CD4-positive, CD25-positive, alpha-beta regulatory T cell (primary cell): ENCODE results near the gene BAD. TPM values are rescaled to one million over a fixed set of nuclear protein-coding genes. Genes with fewer than 3 reads are reported as not detected.

ENCODE experiments used
- ATAC-seq, 2 donors: fragments of 150-1000 bp; cut with Tn5 transposase; one replicate each; pipeline ENCODE4 v1.10.0; 2021; ENCODE audit warnings: low read depth in 2 of 2, moderate number of reproducible peaks in 2 of 2, moderate library complexity in 1 of 2
- DNase-seq, 3 donors: peaks; one replicate each; pipeline versions ENCODE4 v3.0.0 to v3.0.0-alpha.2; 2012 to 2022; ENCODE audit warnings: mixed read lengths in 1 of 3
- H3K27ac ChIP-seq: one replicate; pipeline ENCODE4 v1.7.0; 2013; ENCODE audit warnings: mild to moderate bottlenecking, low read length; ENCODE audit not compliant: insufficient read depth, poor library complexity, severe bottlenecking
- H3K27me3 ChIP-seq: one replicate; pipeline ENCODE4 v1.7.0; 2013; ENCODE audit warnings: low read length; ENCODE audit not compliant: control insufficient read depth, insufficient read depth
- H3K36me3 ChIP-seq: one replicate; pipeline ENCODE4 v1.7.0; 2013; ENCODE audit warnings: mild to moderate bottlenecking, low read length, moderate library complexity; ENCODE audit not compliant: control insufficient read depth, insufficient read depth
- H3K4me1 ChIP-seq: 2 replicates; pipeline ENCODE4 v1.7.0; 2013; ENCODE audit warnings: mild to moderate bottlenecking, low read length; ENCODE audit not compliant: insufficient read depth, control insufficient read depth, poor library complexity, severe bottlenecking
- H3K4me3 ChIP-seq: one replicate; pipeline ENCODE4 v1.7.0; 2013; ENCODE audit warnings: low read depth, mild to moderate bottlenecking, low read length, moderate library complexity
- H3K9me3 ChIP-seq, 2 experiments: 1 replicate in 1 of 2; 2 replicates in 1 of 2; pipeline ENCODE4 v1.7.0; 2013; ENCODE audit warnings: low read length in 2 of 2, mild to moderate bottlenecking in 1 of 2, moderate library complexity in 1 of 2; ENCODE audit not compliant: control insufficient read depth in 2 of 2
- H3K27ac Mint-ChIP-seq, 3 donors: one replicate each; pipeline ENCODE4 v1.8.0; 2020 to 2022; ENCODE audit warnings: mild to moderate bottlenecking in 3 of 3, mixed read lengths in 3 of 3, moderate library complexity in 2 of 3
- H3K27me3 Mint-ChIP-seq: one replicate; pipeline ENCODE4 v1.8.0; 2022; ENCODE audit warnings: mild to moderate bottlenecking, mixed read lengths
- H3K36me3 Mint-ChIP-seq: one replicate; pipeline ENCODE4 v1.8.0; 2020; ENCODE audit warnings: mixed read lengths
- H3K4me1 Mint-ChIP-seq, 4 donors: one replicate each; pipeline ENCODE4 v1.8.0; 2020 to 2022; ENCODE audit warnings: mixed read lengths in 4 of 4, mild to moderate bottlenecking in 1 of 4
- H3K4me3 Mint-ChIP-seq, 4 donors: one replicate each; pipeline ENCODE4 v1.8.0; 2020 to 2022; ENCODE audit warnings: mild to moderate bottlenecking in 4 of 4, mixed read lengths in 4 of 4, moderate library complexity in 3 of 4
- H3K9me3 Mint-ChIP-seq, 7 donors: one replicate each; pipeline ENCODE4 v1.8.0; 2020 to 2022; ENCODE audit warnings: mixed read lengths in 7 of 7, mild to moderate bottlenecking in 3 of 7, moderate library complexity in 2 of 7
- polyA plus RNA-seq, 4 donors: library from polyadenylated mRNA; unstranded; fragments of 300-500 nt; fragmentation: Illumina TruSeq; gene quantifications; one replicate each; pipeline ENCODE4 v1.2.3, GENCODE V29; 2021
- total RNA-seq: library from RNA; stranded (reverse); gene quantifications from one replicate; pipeline ENCODE4 v1.2.3, GENCODE V29; 2022

The BAD gene
- total and polyA plus RNA-seq, 5 donors from 2014 or later: 25.7 to 50.4 (median 43.8) TPM

DNA sequence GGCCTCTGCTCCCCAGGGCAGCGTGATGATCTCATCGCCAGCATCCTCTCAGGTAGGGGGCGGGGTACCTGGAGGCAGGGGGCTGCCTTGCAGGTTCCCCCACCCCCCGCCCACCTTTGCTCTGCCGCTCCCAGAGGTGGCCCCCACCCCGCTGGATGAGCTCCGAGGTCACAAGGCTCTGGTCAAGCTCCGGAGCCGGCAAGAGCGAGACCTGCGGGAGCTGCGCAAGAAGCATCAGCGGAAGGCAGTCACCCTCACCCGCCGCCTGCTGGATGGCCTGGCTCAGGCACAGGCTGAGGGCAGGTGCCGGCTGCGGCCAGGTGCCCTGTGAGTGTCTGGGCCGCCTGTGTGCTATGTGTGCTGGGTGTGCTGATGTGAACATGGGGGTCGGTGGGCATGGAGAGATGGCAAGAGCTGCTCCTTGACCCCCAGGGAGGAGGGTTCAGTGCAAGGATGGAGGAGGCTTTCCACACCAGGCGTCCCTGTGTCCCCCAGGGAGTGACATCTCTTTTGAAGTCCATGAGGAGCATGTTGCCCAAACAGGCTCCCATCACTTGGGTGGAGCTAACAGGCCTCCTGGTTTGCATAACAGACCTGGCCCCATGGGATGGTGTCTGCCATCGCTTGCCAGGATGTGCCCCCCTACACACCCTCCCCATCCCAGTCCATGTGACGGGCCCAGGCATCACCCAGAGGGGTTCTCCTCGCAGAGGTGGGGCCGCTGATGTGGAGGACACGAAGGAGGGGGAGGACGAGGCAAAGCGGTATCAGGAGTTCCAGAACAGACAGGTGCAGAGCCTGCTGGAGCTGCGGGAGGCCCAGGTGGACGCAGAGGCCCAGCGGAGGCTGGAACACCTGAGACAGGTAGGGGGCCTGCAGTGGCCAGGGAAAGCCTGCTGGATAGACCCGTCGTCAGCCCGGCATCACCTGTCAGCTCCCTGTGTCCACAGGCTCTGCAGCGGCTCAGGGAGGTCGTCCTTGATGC, 19.0 kb downstream of the BAD start:
- no peak overlapping the region for H3K4me3 ChIP-seq
- Mint-ChIP-seq H3K4me1 (peaks cover 0 to 27% (median 15%) of the 10 kb centered on the region in 4 donors), H3K4me3 (peak overlapping the region in 1 of 4 donors; percentile 77), H3K27me3 (peaks cover 7% of the 10 kb centered on the region), H3K27ac (no peak overlapping the region), H3K9me3 (peaks cover 0 to 3% (median 0%) of the 10 kb centered on the region in 7 donors), H3K36me3 (no peaks in the 10 kb centered on the region)
- ATAC-seq: no peak
- peaks cover 17% of the 10 kb centered on the region for H3K4me1 ChIP-seq
- no peak for DNase-seq
- H3K36me3 ChIP-seq: no peaks in the 10 kb centered on the region
- H3K9me3 ChIP-seq: no peaks in the 10 kb centered on the region
- no peaks in the 10 kb centered on the region for H3K27me3 ChIP-seq
- no peak overlapping the region for H3K27ac ChIP-seq

DNA sequence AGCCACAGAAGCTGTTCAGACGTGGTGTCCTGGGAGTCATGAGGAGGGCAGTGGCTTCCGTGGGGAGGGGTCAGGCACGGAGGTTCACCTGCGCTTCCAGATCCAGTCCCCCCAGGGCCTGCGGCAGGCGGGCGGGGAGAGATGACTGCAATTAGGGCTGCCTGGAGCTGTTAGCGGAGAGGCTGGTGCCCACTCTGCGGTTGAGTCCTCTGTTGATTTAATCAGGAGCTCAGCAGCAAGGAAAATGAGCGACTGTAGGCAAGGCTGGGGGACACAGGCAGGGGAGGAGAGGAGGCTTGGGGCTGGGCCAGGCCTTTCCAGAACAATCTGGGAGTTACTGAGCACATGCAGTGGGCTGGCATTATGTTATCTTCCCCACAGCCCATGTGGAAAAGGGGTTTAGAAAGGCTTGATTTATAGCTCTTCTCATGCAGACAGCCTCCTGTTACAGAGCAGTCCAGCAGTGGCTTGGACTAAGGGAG, 20.1 kb downstream of the BAD start:
- Histone ChIP-seq H3K27me3 (no peaks in the 10 kb centered on the region), H3K9me3 (no peaks in the 10 kb centered on the region), H3K4me3 (no peak overlapping the region), H3K4me1 (peaks cover 13% of the 10 kb centered on the region), H3K36me3 (no peaks in the 10 kb centered on the region), H3K27ac (no peak overlapping the region)
- H3K4me1 Mint-ChIP-seq: peaks cover 0 to 22% (median 16%) of the 10 kb centered on the region in 4 donors
- ATAC-seq (no peak), DNase-seq (no peak)
- no peaks in the 10 kb centered on the region for H3K36me3 Mint-ChIP-seq
- H3K4me3 Mint-ChIP-seq: peak overlapping the region in 1 of 4 donors; percentile 63
- peak overlapping the region in 2 of 3 donors; percentile 46 to 96 for H3K27ac Mint-ChIP-seq
- H3K9me3 Mint-ChIP-seq: no peaks in the 10 kb centered on the region
- no peaks in the 10 kb centered on the region for H3K27me3 Mint-ChIP-seq

DNA sequence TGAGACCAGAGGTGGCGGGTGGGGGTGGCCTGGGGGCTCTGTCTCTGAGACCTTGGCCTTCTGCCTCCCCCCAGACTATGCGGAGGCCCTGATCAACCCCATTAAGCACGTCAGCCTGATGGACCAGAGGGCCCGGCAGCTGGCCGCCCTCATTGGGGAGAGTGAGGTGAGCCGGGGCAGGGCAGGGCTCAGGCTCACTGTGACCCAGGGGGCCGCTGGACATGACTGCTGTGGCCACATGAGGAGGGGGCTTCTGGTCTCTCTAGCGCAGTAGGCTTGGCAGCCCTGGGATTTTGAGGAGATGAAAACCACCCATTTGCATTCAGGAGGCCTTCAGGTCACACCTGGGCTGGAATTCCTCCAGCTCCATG, 20.5 kb downstream of the BAD start:
- no peak overlapping the region for H3K27ac Mint-ChIP-seq
- peaks cover 0 to 20% (median 15%) of the 10 kb centered on the region in 4 donors for H3K4me1 Mint-ChIP-seq
- H3K4me3 ChIP-seq: no peak overlapping the region
- H3K9me3 Mint-ChIP-seq: no peaks in the 10 kb centered on the region
- no peak for DNase-seq
- no peaks in the 10 kb centered on the region for H3K36me3 Mint-ChIP-seq
- no peak for ATAC-seq
- no peaks in the 10 kb centered on the region for H3K27me3 ChIP-seq
- no peaks in the 10 kb centered on the region for H3K9me3 ChIP-seq
- H3K27me3 Mint-ChIP-seq: no peaks in the 10 kb centered on the region
- peaks cover 12% of the 10 kb centered on the region for H3K4me1 ChIP-seq
- H3K4me3 Mint-ChIP-seq: no peak overlapping the region
- no peaks in the 10 kb centered on the region for H3K36me3 ChIP-seq
- H3K27ac ChIP-seq: no peak overlapping the region

DNA sequence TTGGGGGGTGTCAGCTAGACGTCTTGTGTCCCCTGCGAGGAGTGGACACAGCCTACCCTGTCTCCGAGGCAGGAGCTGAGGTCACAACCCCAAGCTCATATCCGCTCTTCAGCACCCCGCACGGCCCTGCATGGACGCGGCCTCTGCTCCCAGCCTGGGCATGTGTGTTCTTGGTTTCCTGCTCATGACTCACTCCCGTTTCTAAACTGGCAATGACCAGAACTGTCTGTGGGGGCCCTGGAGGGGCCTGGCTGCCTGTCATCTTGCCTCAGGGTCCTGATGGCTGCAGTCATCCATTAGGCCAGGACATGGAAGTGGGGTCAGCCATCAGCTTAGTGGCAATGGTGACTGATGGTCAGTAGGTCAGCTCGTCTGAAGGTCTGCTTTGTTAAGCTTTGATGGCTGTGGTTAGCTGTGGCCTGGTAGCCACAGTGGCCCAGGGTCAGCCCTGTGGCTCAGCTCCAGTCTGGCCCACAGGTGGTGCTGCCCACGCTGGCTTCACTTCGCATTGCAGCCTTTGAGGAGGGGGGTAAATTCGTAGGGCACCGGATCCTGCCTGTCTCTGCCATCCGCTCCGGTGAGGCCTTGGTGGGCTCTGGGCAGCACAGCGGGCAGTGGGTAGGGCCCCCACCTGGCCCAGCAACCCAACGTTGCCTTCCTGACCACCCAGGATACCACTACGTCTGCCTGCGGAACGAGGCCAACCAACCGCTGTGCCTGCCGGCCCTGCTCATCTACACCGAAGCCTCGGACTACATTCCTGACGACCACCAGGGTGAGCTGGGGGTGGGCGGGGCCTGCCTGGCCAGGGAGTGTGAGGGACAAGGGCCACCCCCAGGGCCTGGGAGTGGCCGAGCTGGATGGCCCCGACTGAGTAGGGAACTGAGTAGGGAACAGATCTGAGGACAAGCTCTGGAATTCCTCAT, 21.2 kb downstream of the BAD start:
- H3K27me3 Mint-ChIP-seq: no peaks in the 10 kb centered on the region
- no peak overlapping the region for H3K27ac Mint-ChIP-seq
- no peak for ATAC-seq
- H3K36me3 ChIP-seq: peaks cover 4% of the 10 kb centered on the region
- no peaks in the 10 kb centered on the region for H3K36me3 Mint-ChIP-seq
- no peak overlapping the region for H3K4me3 ChIP-seq
- no peak for DNase-seq
- H3K4me1 Mint-ChIP-seq: peaks cover 0 to 15% (median 11%) of the 10 kb centered on the region in 4 donors
- H3K9me3 ChIP-seq: no peaks in the 10 kb centered on the region
- H3K4me1 ChIP-seq: peaks cover 5% of the 10 kb centered on the region
- H3K27ac ChIP-seq: no peak overlapping the region
- H3K4me3 Mint-ChIP-seq: no peak overlapping the region
- H3K27me3 ChIP-seq: no peaks in the 10 kb centered on the region
- H3K9me3 Mint-ChIP-seq: no peaks in the 10 kb centered on the region

DNA sequence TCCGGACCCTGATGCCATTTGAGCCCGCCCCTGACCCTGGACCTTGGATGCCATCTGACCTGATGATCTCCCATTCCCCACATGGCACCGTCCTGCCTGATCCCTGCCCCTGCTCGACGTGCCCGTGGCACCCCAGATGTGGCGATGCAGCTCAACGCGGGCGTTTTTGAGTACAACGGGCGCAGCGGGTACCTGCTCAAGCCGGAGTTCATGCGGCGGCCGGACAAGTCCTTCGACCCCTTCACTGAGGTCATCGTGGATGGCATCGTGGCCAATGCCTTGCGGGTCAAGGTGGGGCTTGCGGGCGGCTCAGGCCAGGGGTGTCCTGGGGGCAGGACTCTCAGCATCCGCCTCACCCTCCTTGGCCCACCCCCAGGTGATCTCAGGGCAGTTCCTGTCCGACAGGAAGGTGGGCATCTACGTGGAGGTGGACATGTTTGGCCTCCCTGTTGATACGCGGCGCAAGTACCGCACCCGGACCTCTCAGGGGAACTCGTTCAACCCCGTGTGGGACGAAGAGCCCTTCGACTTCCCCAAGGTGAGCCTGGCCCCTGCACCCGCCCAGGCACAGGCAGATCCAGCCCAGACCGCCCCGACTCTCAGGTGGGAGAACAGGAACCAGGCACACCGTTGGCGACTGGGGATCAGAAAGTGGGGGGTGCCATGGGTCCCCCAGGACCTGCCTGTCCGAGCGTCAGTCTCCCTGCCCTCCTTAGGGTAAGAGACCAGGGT, 22.0 kb downstream of the BAD start:
- Histone ChIP-seq H3K27me3 (no peaks in the 10 kb centered on the region), H3K36me3 (peaks cover 4% of the 10 kb centered on the region), H3K9me3 (no peaks in the 10 kb centered on the region), H3K4me1 (peaks cover 5% of the 10 kb centered on the region), H3K27ac (no peak overlapping the region), H3K4me3 (no peak overlapping the region)
- Mint-ChIP-seq H3K36me3 (no peaks in the 10 kb centered on the region), H3K27ac (no peak overlapping the region), H3K9me3 (no peaks in the 10 kb centered on the region), H3K27me3 (no peaks in the 10 kb centered on the region), H3K4me3 (no peak overlapping the region), H3K4me1 (peaks cover 0 to 9% (median 6%) of the 10 kb centered on the region in 4 donors)
- DNase-seq: no peak
- no peak for ATAC-seq

DNA sequence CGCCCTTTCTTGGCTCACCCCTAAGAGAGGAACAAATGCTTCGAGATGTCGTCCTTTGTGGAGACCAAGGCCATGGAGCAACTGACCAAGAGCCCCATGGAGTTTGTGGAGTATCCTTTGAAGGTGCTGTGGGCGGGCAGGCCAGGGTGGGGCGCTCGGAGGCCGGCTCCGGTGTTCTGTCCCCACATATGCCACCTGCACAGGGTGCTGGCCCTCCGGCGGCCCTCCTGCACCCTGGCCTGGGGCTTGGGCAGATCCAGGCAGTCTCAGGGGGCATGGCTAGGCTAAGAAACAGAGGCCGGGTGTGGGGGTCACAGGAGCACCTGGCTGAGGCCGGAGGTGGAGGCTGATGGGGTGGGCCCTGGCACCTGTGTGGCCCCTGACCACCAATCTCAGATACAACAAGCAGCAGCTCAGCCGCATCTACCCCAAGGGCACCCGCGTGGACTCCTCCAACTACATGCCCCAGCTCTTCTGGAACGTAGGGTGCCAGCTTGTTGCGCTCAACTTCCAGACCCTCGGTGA, 22.8 kb downstream of the BAD start:
- ATAC-seq (no peak), DNase-seq (no peak)
- Histone ChIP-seq H3K36me3 (peaks cover 4% of the 10 kb centered on the region), H3K4me1 (peaks cover 5% of the 10 kb centered on the region), H3K9me3 (no peaks in the 10 kb centered on the region), H3K27me3 (no peaks in the 10 kb centered on the region), H3K27ac (no peak overlapping the region), H3K4me3 (no peak overlapping the region)
- Mint-ChIP-seq H3K36me3 (no peaks in the 10 kb centered on the region), H3K27me3 (no peaks in the 10 kb centered on the region), H3K4me3 (no peak overlapping the region), H3K27ac (no peak overlapping the region), H3K4me1 (peaks cover 0 to 9% (median 6%) of the 10 kb centered on the region in 4 donors), H3K9me3 (no peaks in the 10 kb centered on the region)
